ENCODE measurements around the gene TTLL9. TPM values are rescaled to one million over a fixed set of nuclear protein-coding genes. Genes with fewer than 3 reads are reported as not detected.
A peak's percentile ranks its signal among the peaks of the same experiment; 100 is the strongest.

TTLL9 gene
- polyA plus RNA-seq, 3 donors: 0.21 TPM; not detected in 2

- Mint-ChIP-seq H3K27me3 (ENCODE audit: low read depth in 3 of 3) (peaks cover 3 to 4% (median 3%) of the 10 kb centered on the region in 3 donors), H3K4me3 (no peak overlapping the region), H3K4me1 (peaks cover 3% of the 10 kb centered on the region), H3K36me3 (no peaks in the 10 kb centered on the region), H3K9me3 (peaks cover 0 to 2% (median 0%) of the 10 kb centered on the region in 7 donors), H3K27ac (peak overlapping the region in 1 of 7 donors; percentile 19)
- Histone ChIP-seq H3K4me3 (replicated peaks in 1 of 3; ENCODE audit: low read depth in 2 of 3, low read length in 3 of 3) (no peak overlapping the region), H3K27me3 (ENCODE audit: control insufficient read depth in 2 of 2, insufficient read depth in 2 of 2, low read length in 2 of 2) (no peaks in the 10 kb centered on the region), H4K20me1 (ENCODE audit: insufficient read depth, low read length) (no peaks in the 10 kb centered on the region), H2AFZ (ENCODE audit: insufficient read depth, low read depth, low read length, poor library complexity, severe bottlenecking) (no peak overlapping the region), H3K4me1 (ENCODE audit: control insufficient read depth in 1 of 2, insufficient read depth in 2 of 2, low read length in 2 of 2) (no peaks in the 10 kb centered on the region), H3K9ac (ENCODE audit: insufficient read depth, low read length, poor library complexity, severe bottlenecking) (no peak overlapping the region), H3K4me2 (replicated peaks; ENCODE audit: extremely low read depth, low read length, poor library complexity, severe bottlenecking) (no peak overlapping the region), H3K36me3 (replicated peaks in 1 of 2; ENCODE audit: control insufficient read depth in 1 of 2, insufficient read depth in 2 of 2, low read length in 2 of 2) (no peaks in the 10 kb centered on the region), H3K9me3 (replicated peaks in 1 of 2; ENCODE audit: control insufficient read depth in 1 of 2, insufficient read depth in 1 of 2, low read length in 2 of 2) (no peaks in the 10 kb centered on the region), H3K27ac (ENCODE audit: low read depth in 1 of 2, low read length in 2 of 2) (no peak overlapping the region), H3K79me2 (ENCODE audit: insufficient read depth, low read length) (no peaks in the 10 kb centered on the region)
- intact Hi-C loops (cut with micrococcal nuclease): no loop called here
- no peak for TF ChIP-seq CTCF (IDR thresholded peaks at IDR 0.05)
- WGBS (ENCODE audit: insufficient coverage): 97% methylated on average over 9 of the region's 11 CpGs
- no peak for DNase-seq
Observed at GRCh38 chr20:31908424-31908823, 38.0 kb downstream of the TTLL9 start.

GRCh38 chr20:31909253-31910070 is 39.0 kb downstream of the TTLL9 start:
- no peak overlapping the region for H3K27ac ChIP-seq (ENCODE audit: low read depth in 1 of 2, low read length in 2 of 2)
- H3K9ac ChIP-seq (ENCODE audit: insufficient read depth, low read length, poor library complexity, severe bottlenecking): no peak overlapping the region
- DNase-seq: no peak
- H3K4me3 ChIP-seq (replicated peaks in 1 of 3; ENCODE audit: low read depth in 2 of 3, low read length in 3 of 3): no peak overlapping the region
- no peak overlapping the region for H2AFZ ChIP-seq (ENCODE audit: insufficient read depth, low read depth, low read length, poor library complexity, severe bottlenecking)
- 97% methylated on average over 16 of the region's 17 CpGs for WGBS (ENCODE audit: insufficient coverage)
- H4K20me1 ChIP-seq (ENCODE audit: insufficient read depth, low read length): no peaks in the 10 kb centered on the region
- Mint-ChIP-seq H3K36me3 (no peaks in the 10 kb centered on the region), H3K27ac (no peak overlapping the region), H3K27me3 (ENCODE audit: low read depth in 3 of 3) (peaks cover 3 to 4% (median 3%) of the 10 kb centered on the region in 3 donors), H3K4me3 (no peak overlapping the region), H3K9me3 (peaks cover 0 to 2% (median 0%) of the 10 kb centered on the region in 7 donors), H3K4me1 (no peaks in the 10 kb centered on the region)
- no peaks in the 10 kb centered on the region for H3K9me3 ChIP-seq (replicated peaks in 1 of 2; ENCODE audit: control insufficient read depth in 1 of 2, insufficient read depth in 1 of 2, low read length in 2 of 2)
- intact Hi-C loops (cut with micrococcal nuclease): no loop called here
- H3K36me3 ChIP-seq (replicated peaks in 1 of 2; ENCODE audit: control insufficient read depth in 1 of 2, insufficient read depth in 2 of 2, low read length in 2 of 2): no peaks in the 10 kb centered on the region
- no peak overlapping the region for H3K4me2 ChIP-seq (replicated peaks; ENCODE audit: extremely low read depth, low read length, poor library complexity, severe bottlenecking)
- H3K27me3 ChIP-seq (ENCODE audit: control insufficient read depth in 2 of 2, insufficient read depth in 2 of 2, low read length in 2 of 2): no peaks in the 10 kb centered on the region
- H3K4me1 ChIP-seq (ENCODE audit: control insufficient read depth in 1 of 2, insufficient read depth in 2 of 2, low read length in 2 of 2): no peaks in the 10 kb centered on the region
- H3K79me2 ChIP-seq (ENCODE audit: insufficient read depth, low read length): no peaks in the 10 kb centered on the region
- no peak for TF ChIP-seq CTCF (IDR thresholded peaks at IDR 0.05)

Measured in CD14-positive monocyte (primary cell).